HEK293 (cell line): Measurements from ENCODE around the gene PKM.

Source experiments
- ELK4 ChIP-seq: IDR thresholded peaks from 2 replicates; pipeline ENCODE4 v1.6.1; 2011; ENCODE audit warnings: mild to moderate bottlenecking, low read depth, low read length, borderline replicate concordance
- KLF17 ChIP-seq: fragments of 450-650 bp; formaldehyde crosslinking; IDR thresholded peaks from 2 replicates; pipeline ENCODE4 v1.5.1; 2016; ENCODE audit warnings: missing biosample characterization, missing genetic modification characterization
- KLF8 ChIP-seq: fragments of 450-650 bp; formaldehyde crosslinking; IDR thresholded peaks from 2 replicates; pipeline ENCODE4 v1.5.1; 2016; ENCODE audit warnings: missing biosample characterization, missing genetic modification characterization
- MZF1 ChIP-seq: fragments of 450-650 bp; formaldehyde crosslinking; IDR thresholded peaks from 2 replicates; pipeline ENCODE4 v1.5.1; 2017; ENCODE audit warnings: missing biosample characterization, missing genetic modification characterization, borderline replicate concordance
- SP2 ChIP-seq: fragments of 450-650 bp; formaldehyde crosslinking; IDR thresholded peaks from 2 replicates; pipeline ENCODE4 v1.5.1; 2016; ENCODE audit warnings: missing biosample characterization, missing genetic modification characterization
- WT1 ChIP-seq: fragments of 450-650 bp; formaldehyde crosslinking; IDR thresholded peaks from 2 replicates; pipeline ENCODE4 v1.5.1; 2016; ENCODE audit warnings: missing biosample characterization, missing genetic modification characterization
- ZFHX2 ChIP-seq: fragments of 450-650 bp; formaldehyde crosslinking; conservative IDR thresholded peaks from 2 replicates; pipeline ENCODE4 v1.5.1; 2016; ENCODE audit warnings: missing biosample characterization, missing genetic modification characterization
- ZFP3 ChIP-seq: fragments of 450-650 bp; formaldehyde crosslinking; IDR thresholded peaks from 2 replicates; pipeline ENCODE4 v1.5.1; 2016; ENCODE audit warnings: low read depth, missing biosample characterization, missing genetic modification characterization
- ZFP41 ChIP-seq: fragments of 450-650 bp; formaldehyde crosslinking; IDR thresholded peaks from 2 replicates; pipeline ENCODE4 v1.5.1; 2016; ENCODE audit warnings: missing biosample characterization, missing genetic modification characterization, borderline replicate concordance
- ZFP69B ChIP-seq: fragments of 450-650 bp; formaldehyde crosslinking; IDR thresholded peaks from 2 replicates; pipeline ENCODE4 v1.5.1; 2016; ENCODE audit warnings: missing biosample characterization, missing genetic modification characterization
- ZIC2 ChIP-seq: fragments of 450-650 bp; formaldehyde crosslinking; IDR thresholded peaks from 2 replicates; pipeline ENCODE4 v1.5.1; 2016; ENCODE audit warnings: missing biosample characterization, missing genetic modification characterization
- ZNF10 ChIP-seq: fragments of 450-650 bp; formaldehyde crosslinking; IDR thresholded peaks from 2 replicates; pipeline ENCODE4 v1.5.1; 2017; ENCODE audit warnings: missing biosample characterization, missing genetic modification characterization
- ZNF169 ChIP-seq: fragments of 450-650 bp; formaldehyde crosslinking; IDR thresholded peaks from 2 replicates; pipeline ENCODE4 v1.5.1; 2016; ENCODE audit warnings: missing biosample characterization, missing genetic modification characterization
- ZNF2 ChIP-seq: fragments of 450-650 bp; formaldehyde crosslinking; IDR thresholded peaks from 2 replicates; pipeline ENCODE4 v1.5.1; 2016; ENCODE audit warnings: missing biosample characterization, missing genetic modification characterization
- ZNF274 ChIP-seq, 2 experiments: fragments of 200-500 bp in 1 of 2; fragments of 450-650 bp in 1 of 2; sonication (Bioruptor generic) in 1 of 2; formaldehyde crosslinking in 1 of 2; IDR thresholded peaks; 2 replicates each; pipeline versions ENCODE4 v1.5.1 to v1.6.1; 2014 to 2016; ENCODE audit warnings: borderline replicate concordance in 1 of 2, inconsistent platforms in 1 of 2, low read length in 1 of 2, missing biosample characterization in 1 of 2, missing genetic modification characterization in 1 of 2
- ZNF350 ChIP-seq: fragments of 450-650 bp; formaldehyde crosslinking; IDR thresholded peaks from 2 replicates; pipeline ENCODE4 v1.5.0; 2017; ENCODE audit warnings: missing biosample characterization, mild to moderate bottlenecking, missing genetic modification characterization
- ZNF354C ChIP-seq: fragments of 450-650 bp; formaldehyde crosslinking; IDR thresholded peaks from 2 replicates; pipeline ENCODE4 v1.5.1; 2016; ENCODE audit warnings: missing biosample characterization, missing genetic modification characterization, low read depth, borderline replicate concordance
- ZNF423 ChIP-seq: fragments of 450-650 bp; formaldehyde crosslinking; IDR thresholded peaks from 2 replicates; pipeline ENCODE4 v1.5.1; 2016; ENCODE audit warnings: missing biosample characterization, missing genetic modification characterization
- ZNF426 ChIP-seq: fragments of 450-650 bp; formaldehyde crosslinking; IDR thresholded peaks from 2 replicates; pipeline ENCODE4 v1.5.1; 2017; ENCODE audit warnings: missing biosample characterization, missing genetic modification characterization, mild to moderate bottlenecking, inconsistent platforms, moderate library complexity
- ZNF510 ChIP-seq: fragments of 450-650 bp; formaldehyde crosslinking; IDR thresholded peaks from 2 replicates; pipeline ENCODE4 v1.5.1; 2018; ENCODE audit warnings: mild to moderate bottlenecking, missing genetic modification characterization, missing biosample characterization; ENCODE audit not compliant: insufficient replicate concordance
- ZNF555 ChIP-seq: fragments of 450-650 bp; formaldehyde crosslinking; conservative IDR thresholded peaks from 2 replicates; pipeline ENCODE4 v1.5.1; 2017; ENCODE audit warnings: missing biosample characterization, mild to moderate bottlenecking, missing genetic modification characterization, inconsistent platforms
- ZNF558 ChIP-seq: fragments of 450-650 bp; formaldehyde crosslinking; IDR thresholded peaks from 2 replicates; pipeline ENCODE4 v1.5.1; 2016; ENCODE audit warnings: missing biosample characterization, missing genetic modification characterization
- ZNF560 ChIP-seq: fragments of 450-650 bp; formaldehyde crosslinking; IDR thresholded peaks from 2 replicates; pipeline ENCODE4 v1.5.1; 2017; ENCODE audit warnings: missing biosample characterization, missing genetic modification characterization, borderline replicate concordance
- ZNF571 ChIP-seq: fragments of 450-650 bp; formaldehyde crosslinking; IDR thresholded peaks from 2 replicates; pipeline ENCODE4 v1.5.0; 2017; ENCODE audit warnings: missing biosample characterization, missing genetic modification characterization
- ZNF585B ChIP-seq: fragments of 450-650 bp; formaldehyde crosslinking; IDR thresholded peaks from 2 replicates; pipeline ENCODE4 v1.5.1; 2016; ENCODE audit warnings: missing biosample characterization, missing genetic modification characterization
- ZNF658 ChIP-seq: fragments of 450-650 bp; formaldehyde crosslinking; IDR thresholded peaks from 2 replicates; pipeline ENCODE4; 2016; ENCODE audit warnings: missing biosample characterization, missing genetic modification characterization
- ZNF660 ChIP-seq: fragments of 450-650 bp; IDR thresholded peaks from 2 replicates; pipeline ENCODE4 v1.5.1; 2018; ENCODE audit warnings: missing biosample characterization, mild to moderate bottlenecking, missing genetic modification characterization
- ZNF692 ChIP-seq: fragments of 450-650 bp; formaldehyde crosslinking; IDR thresholded peaks from 2 replicates; pipeline ENCODE4 v1.5.1; 2016; ENCODE audit warnings: missing biosample characterization, missing genetic modification characterization
- ZNF777 ChIP-seq: fragments of 450-650 bp; formaldehyde crosslinking; IDR thresholded peaks from 2 replicates; pipeline ENCODE4 v1.5.1; 2017; ENCODE audit warnings: missing biosample characterization, missing genetic modification characterization, borderline replicate concordance
- ZNF830 ChIP-seq: fragments of 450-650 bp; IDR thresholded peaks from 2 replicates; pipeline ENCODE4 v1.5.0; 2018; ENCODE audit warnings: missing biosample characterization, missing genetic modification characterization, low read depth, mild to moderate bottlenecking, moderate library complexity
- ZXDB ChIP-seq: fragments of 450-650 bp; formaldehyde crosslinking; IDR thresholded peaks from 2 replicates; pipeline ENCODE4 v1.5.1; 2016; ENCODE audit warnings: missing biosample characterization, missing genetic modification characterization
- TF ChIP-seq, protein P1 (sequence below): fragments of 450-650 bp; formaldehyde crosslinking; IDR thresholded peaks from 2 replicates; pipeline ENCODE4 v1.5.1; 2016; ENCODE audit warnings: missing biosample characterization, missing genetic modification characterization

PKM gene

DNA sequence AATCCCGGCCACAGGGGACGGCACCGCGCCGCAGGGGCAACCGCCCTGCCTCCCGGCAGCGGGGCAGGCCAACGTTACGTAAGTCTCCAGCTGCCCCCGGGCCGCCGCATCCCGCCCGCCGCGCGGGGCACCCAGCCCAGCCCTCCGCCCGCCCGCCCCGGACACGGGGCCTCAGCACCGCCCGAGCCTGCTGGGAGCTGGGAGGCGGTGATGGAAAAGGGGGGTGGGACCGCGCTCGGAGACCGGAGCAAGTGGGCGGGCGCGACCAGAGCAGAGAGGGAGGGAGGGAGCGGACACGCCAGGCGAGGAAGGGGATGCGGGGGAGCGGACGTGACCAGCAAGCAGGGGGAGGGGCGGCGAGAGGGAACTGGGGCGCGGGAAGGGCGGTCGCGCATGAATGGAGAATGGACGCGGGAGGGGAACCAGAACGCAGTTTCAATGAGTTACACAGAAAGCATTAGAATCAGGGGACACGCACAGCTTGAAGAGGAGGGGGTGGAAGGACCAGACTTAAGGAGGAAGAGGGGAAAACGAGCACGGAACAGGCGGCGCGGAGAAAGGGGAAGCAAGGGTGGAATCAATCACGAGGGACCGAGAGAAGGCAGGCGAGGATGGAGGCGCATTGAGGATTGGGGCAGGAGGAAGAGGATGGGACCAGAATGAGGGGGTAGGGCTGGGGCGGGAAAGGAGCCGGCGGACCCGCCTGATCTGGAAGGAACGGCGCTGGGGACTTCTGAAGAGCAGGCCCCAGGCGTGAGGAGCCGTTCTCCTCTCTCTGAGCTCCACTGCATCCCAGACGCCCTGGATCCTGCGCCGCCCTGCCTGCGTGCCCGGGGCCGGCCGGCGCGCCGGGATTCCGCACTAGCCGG is 559 bp downstream of the PKM start (continued):
- no peak for TF ChIP-seq ZNF426 (tag by site-specific recombination)
- no peak for TF ChIP-seq ZNF830 (tag by site-specific recombination)
- no peak for TF ChIP-seq ZNF658 (tag by site-specific recombination)
- TF ChIP-seq ELK4, result no peak
- TF ChIP-seq ZNF777 (tag by site-specific recombination), result no peak
- TF ChIP-seq ZNF2, result peak; percentile 97
- TF ChIP-seq KLF17, result peak; percentile 77
- TF ChIP-seq SP2, result peak; percentile 97
- peak; percentile 7; the same call in 1 of the 2 replicates for TF ChIP-seq ZNF692 (tag by site-specific recombination)
- TF ChIP-seq ZNF169 (tag by site-specific recombination), result 0 out of 2 replicates have a peak, but pooled peaks have one; percentile 23
- TF ChIP-seq ZNF274 (IDR thresholded peaks at IDR 0.05; ENCODE audit: low read length), result no peak
- TF ChIP-seq ZNF274 (tag by site-specific recombination; IDR thresholded peaks at IDR 0.05; ENCODE audit: borderline replicate concordance), result no peak
- peak; percentile 99 for TF ChIP-seq MZF1 (tag by site-specific recombination)
- TF ChIP-seq, protein P1, sequence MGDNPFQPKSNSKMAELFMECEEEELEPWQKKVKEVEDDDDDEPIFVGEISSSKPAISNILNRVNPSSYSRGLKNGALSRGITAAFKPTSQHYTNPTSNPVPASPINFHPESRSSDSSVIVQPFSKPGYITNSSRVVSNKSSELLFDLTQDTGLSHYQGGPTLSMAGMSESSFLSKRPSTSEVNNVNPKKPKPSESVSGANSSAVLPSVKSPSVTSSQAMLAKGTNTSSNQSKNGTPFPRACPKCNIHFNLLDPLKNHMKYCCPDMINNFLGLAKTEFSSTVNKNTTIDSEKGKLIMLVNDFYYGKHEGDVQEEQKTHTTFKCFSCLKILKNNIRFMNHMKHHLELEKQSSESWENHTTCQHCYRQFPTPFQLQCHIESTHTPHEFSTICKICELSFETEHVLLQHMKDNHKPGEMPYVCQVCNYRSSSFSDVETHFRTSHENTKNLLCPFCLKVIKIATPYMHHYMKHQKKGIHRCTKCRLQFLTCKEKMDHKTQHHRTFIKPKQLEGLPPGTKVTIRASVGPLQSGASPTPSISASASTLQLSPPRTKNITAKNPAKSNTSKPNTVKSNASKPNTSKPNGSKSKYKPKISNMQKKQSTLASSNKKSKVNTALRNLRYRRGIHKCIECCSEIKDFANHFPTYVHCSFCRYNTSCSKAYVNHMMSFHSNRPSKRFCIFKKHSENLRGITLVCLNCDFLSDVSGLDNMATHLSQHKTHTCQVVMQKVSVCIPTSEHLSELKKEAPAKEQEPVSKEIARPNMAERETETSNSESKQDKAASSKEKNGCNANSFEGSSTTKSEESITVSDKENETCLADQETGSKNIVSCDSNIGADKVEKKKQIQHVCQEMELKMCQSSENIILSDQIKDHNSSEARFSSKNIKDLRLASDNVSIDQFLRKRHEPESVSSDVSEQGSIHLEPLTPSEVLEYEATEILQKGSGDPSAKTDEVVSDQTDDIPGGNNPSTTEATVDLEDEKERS, result 0 out of 2 replicates have a peak, but pooled peaks have one; percentile 32
- no peak for TF ChIP-seq ZNF510
- peak; percentile 93 for TF ChIP-seq ZFP69B (tag by site-specific recombination)
- TF ChIP-seq ZIC2 (tag by site-specific recombination), result peak; percentile 70
- TF ChIP-seq ZNF10, result peak; percentile 19
- peak; percentile 91 for TF ChIP-seq ZXDB
- TF ChIP-seq ZNF423, result no peak; the same call in none of the 2 replicates
- TF ChIP-seq ZNF660 (tag by site-specific recombination), result peak; percentile 94
- peak; percentile 55; the same call in 1 of the 2 replicates for TF ChIP-seq ZFP41
- TF ChIP-seq ZNF560 (tag by site-specific recombination), result no peak
- TF ChIP-seq ZNF558 (tag by site-specific recombination), result peak; percentile 64; the same call in 1 of the 2 replicates
- no peak for TF ChIP-seq ZFP3 (tag by site-specific recombination)
- peak; percentile 98 for TF ChIP-seq WT1 (tag by site-specific recombination)
- peak; percentile 99 for TF ChIP-seq ZFHX2 (tag by site-specific recombination)
- TF ChIP-seq ZNF350 (tag by site-specific recombination), result no peak
- no peak for TF ChIP-seq ZNF571 (tag by site-specific recombination)
- TF ChIP-seq KLF8 (tag by site-specific recombination), result peak; percentile 97
- peak; percentile 21 for TF ChIP-seq ZNF585B (tag by site-specific recombination)
- TF ChIP-seq ZNF354C (tag by site-specific recombination), result no peak
- TF ChIP-seq ZNF555 (tag by site-specific recombination), result no peak
